OCI-LY1 (cell line): ENCODE measurements around the gene ENO3.

Experiments used
- H2AFZ ChIP-seq: fragments of 200-600 bp; sonication (generic), shearing (Covaris generic); 2 replicates; pipeline ENCODE4 v1.6.0; 2014; ENCODE audit warnings: antibody characterized with exemption, mild to moderate bottlenecking, low read length
- H3F3A ChIP-seq: fragments of 200-600 bp; sonication (generic), shearing (Covaris generic); 2 replicates; pipeline ENCODE4 v1.6.0; 2014; ENCODE audit warnings: mild to moderate bottlenecking, antibody characterized with exemption, low read length, moderate library complexity; ENCODE audit not compliant: insufficient read depth
- H3K27ac ChIP-seq: fragments of 200-600 bp; sonication (generic); 2 replicates; pipeline ENCODE4 v1.5.1; 2014; ENCODE audit warnings: low read length, mixed run types, mild to moderate bottlenecking, low read depth; ENCODE audit not compliant: poor library complexity, severe bottlenecking
- H3K27me3 ChIP-seq: fragments of 200-600 bp; sonication (generic); 2 replicates; pipeline ENCODE4 v1.6.0; 2014; ENCODE audit warnings: antibody characterized with exemption, mild to moderate bottlenecking, low read length, moderate library complexity; ENCODE audit not compliant: insufficient read depth
- H3K36me3 ChIP-seq: fragments of 200-600 bp; sonication (generic); 2 replicates; pipeline ENCODE4 v1.6.1; 2014; ENCODE audit warnings: mild to moderate bottlenecking, antibody characterized with exemption, low read length, moderate library complexity, mixed read lengths; ENCODE audit not compliant: insufficient read depth
- H3K4me1 ChIP-seq: fragments of 200-600 bp; sonication (generic); 2 replicates; pipeline ENCODE4 v1.5.1; 2014; ENCODE audit warnings: mild to moderate bottlenecking, low read length, moderate library complexity; ENCODE audit not compliant: insufficient read depth, severe bottlenecking
- H3K4me2 ChIP-seq: fragments of 200-600 bp; sonication (generic), shearing (Covaris generic); 2 replicates; pipeline ENCODE4 v1.6.1; 2014; ENCODE audit warnings: low read length
- H3K4me3 ChIP-seq: fragments of 200-600 bp; sonication (generic); 2 replicates; pipeline ENCODE4 v1.5.1; 2014; ENCODE audit warnings: low read length, low read depth, mild to moderate bottlenecking, mixed read lengths; ENCODE audit not compliant: poor library complexity, severe bottlenecking
- H3K79me2 ChIP-seq: fragments of 200-600 bp; shearing (Covaris generic); 2 replicates; pipeline ENCODE4 v1.6.1; 2016; ENCODE audit warnings: mixed run types, low read length, mixed read lengths; ENCODE audit not compliant: insufficient read depth
- H3K9ac ChIP-seq: fragments of 200-600 bp; sonication (generic), shearing (Covaris generic); 2 replicates; pipeline ENCODE4 v1.6.1; 2014; ENCODE audit warnings: mild to moderate bottlenecking, low read length, mixed read lengths
- H3K9me2 ChIP-seq: fragments of 200-600 bp; sonication (generic), shearing (Covaris generic); 2 replicates; pipeline ENCODE4 v1.6.1; 2014; ENCODE audit warnings: low read depth, mild to moderate bottlenecking, low read length, mixed read lengths
- H3K9me3 ChIP-seq: fragments of 200-600 bp; shearing (Covaris generic); 2 replicates; pipeline ENCODE4 v1.6.1; 2014; ENCODE audit warnings: low read length, mixed read lengths
- H4K20me1 ChIP-seq: fragments of 200-600 bp; sonication (generic), shearing (Covaris generic); 2 replicates; pipeline ENCODE4 v1.6.0; 2016; ENCODE audit warnings: mild to moderate bottlenecking, low read length; ENCODE audit not compliant: insufficient read depth
- EZH2 ChIP-seq: fragments of 200-600 bp; sonication (generic), shearing (Covaris generic); IDR thresholded peaks from 2 replicates; pipeline ENCODE4 v1.8.0; 2017; ENCODE audit warnings: borderline replicate concordance, mixed run types, mild to moderate bottlenecking, antibody characterized with exemption, low read length, moderate library complexity, mixed read lengths
- TF ChIP-seq, protein P1 (sequence below): fragments of 200-600 bp; sonication (generic), shearing (Covaris generic); IDR thresholded peaks from 2 replicates; pipeline ENCODE4 v1.5.1; 2017; ENCODE audit warnings: mild to moderate bottlenecking, antibody characterized with exemption, low read length, moderate library complexity, mixed read lengths

Gene ENO3

DNA sequence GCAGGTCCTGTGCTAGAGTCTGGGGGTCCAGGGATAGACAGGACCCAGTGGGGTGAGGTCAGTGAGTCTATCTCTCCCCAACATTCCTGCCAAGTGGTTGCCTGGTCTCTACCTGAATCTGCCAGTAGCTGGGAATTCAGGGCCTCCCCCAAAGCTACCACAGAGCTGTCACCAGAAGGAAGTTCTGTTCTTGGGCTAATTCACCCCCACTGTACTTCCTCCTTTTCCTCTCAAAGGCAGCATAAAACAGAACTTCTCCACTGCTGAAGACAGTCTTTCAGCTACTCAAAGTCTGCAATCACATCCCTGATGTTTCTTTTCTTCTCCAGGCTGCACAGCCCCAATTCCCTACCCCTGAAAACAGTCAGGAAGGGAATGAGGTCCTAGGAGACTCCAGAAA lies 27.8 kb downstream of the ENO3 start:
- Histone ChIP-seq H3K79me2 (no peaks in the 10 kb centered on the region), H3K27me3 (no peaks in the 10 kb centered on the region), H3K9me2 (no peaks in the 10 kb centered on the region), H2AFZ (no peak overlapping the region), H3K36me3 (peaks cover 58% of the 10 kb centered on the region), H3K4me1 (peaks cover 7% of the 10 kb centered on the region), H3F3A (no peaks in the 10 kb centered on the region), H4K20me1 (no peaks in the 10 kb centered on the region), H3K27ac (peak overlapping the region; percentile 47), H3K4me2 (no peak overlapping the region), H3K9ac (no peak overlapping the region), H3K4me3 (no peak overlapping the region), H3K9me3 (no peaks in the 10 kb centered on the region)
- no peak for TF ChIP-seq EZH2
- TF ChIP-seq, protein P1, sequence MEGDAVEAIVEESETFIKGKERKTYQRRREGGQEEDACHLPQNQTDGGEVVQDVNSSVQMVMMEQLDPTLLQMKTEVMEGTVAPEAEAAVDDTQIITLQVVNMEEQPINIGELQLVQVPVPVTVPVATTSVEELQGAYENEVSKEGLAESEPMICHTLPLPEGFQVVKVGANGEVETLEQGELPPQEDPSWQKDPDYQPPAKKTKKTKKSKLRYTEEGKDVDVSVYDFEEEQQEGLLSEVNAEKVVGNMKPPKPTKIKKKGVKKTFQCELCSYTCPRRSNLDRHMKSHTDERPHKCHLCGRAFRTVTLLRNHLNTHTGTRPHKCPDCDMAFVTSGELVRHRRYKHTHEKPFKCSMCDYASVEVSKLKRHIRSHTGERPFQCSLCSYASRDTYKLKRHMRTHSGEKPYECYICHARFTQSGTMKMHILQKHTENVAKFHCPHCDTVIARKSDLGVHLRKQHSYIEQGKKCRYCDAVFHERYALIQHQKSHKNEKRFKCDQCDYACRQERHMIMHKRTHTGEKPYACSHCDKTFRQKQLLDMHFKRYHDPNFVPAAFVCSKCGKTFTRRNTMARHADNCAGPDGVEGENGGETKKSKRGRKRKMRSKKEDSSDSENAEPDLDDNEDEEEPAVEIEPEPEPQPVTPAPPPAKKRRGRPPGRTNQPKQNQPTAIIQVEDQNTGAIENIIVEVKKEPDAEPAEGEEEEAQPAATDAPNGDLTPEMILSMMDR, result no peak

DNA sequence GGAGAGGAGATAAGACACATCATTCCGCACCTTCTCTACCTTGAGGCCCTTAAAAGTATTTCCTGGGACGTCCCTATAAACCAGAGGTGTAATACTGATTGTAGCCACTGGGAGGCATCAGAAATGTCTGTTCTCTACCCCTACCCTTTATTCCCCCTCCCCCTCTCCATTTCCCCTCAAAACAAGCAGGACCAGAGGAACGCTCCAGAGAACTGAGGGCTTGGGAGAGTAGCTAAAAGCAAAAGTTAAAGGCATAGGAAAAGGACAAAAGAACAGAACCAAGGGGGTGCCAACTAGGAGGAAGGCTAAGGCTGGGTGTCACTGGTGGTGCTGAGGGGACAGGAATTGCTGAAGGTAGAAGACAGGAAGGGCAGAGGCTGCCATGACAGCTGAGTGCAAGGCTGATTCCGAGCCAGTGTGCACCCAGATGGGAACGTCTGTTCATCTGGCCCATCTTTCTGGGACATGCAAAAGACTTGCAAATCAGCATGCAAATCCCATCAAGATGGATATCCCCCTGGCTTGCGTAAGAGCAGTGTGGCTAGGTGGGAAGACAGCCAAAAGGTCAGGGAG lies 29.8 kb downstream of the ENO3 start:
- H3K9ac ChIP-seq, result no peak overlapping the region
- no peaks in the 10 kb centered on the region for H3K27me3 ChIP-seq
- H4K20me1 ChIP-seq, result no peaks in the 10 kb centered on the region
- no peak overlapping the region; the same call in 1 of the 2 replicates for H3K4me2 ChIP-seq
- H3K9me2 ChIP-seq, result no peaks in the 10 kb centered on the region
- H3K27ac ChIP-seq, result peak overlapping the region; percentile 41
- H3K9me3 ChIP-seq, result no peaks in the 10 kb centered on the region
- H3K36me3 ChIP-seq, result peaks cover 56% of the 10 kb centered on the region
- H2AFZ ChIP-seq, result no peak overlapping the region
- TF ChIP-seq, protein P1, result peak; percentile 84
- no peak for TF ChIP-seq EZH2
- no peaks in the 10 kb centered on the region for H3K79me2 ChIP-seq
- H3K4me3 ChIP-seq, result no peak overlapping the region
- H3F3A ChIP-seq, result no peaks in the 10 kb centered on the region
- peaks cover 8% of the 10 kb centered on the region for H3K4me1 ChIP-seq

DNA sequence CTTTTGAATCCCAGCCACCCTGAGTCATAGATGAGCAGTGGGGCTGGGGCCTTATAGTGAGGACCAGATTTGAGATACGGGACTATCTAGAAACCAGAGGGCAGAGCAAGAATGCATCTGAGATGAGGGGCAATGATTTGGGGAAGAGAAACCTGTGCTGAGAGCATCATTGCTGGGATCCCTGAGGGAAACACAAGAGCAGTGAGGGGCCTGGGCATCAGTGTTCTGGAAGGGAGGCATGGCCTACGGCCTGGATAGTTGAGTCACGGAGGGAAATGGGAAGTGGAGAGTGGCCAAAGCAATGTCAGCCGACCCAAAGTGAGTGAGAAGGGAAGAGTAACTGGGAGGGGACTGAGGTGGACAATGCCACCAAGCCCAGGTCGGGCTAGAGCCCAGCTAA lies 31.4 kb downstream of the ENO3 start:
- Histone ChIP-seq H3K9me3 (no peaks in the 10 kb centered on the region), H3K79me2 (no peaks in the 10 kb centered on the region), H3K4me1 (peaks cover 19% of the 10 kb centered on the region), H3K36me3 (peaks cover 48% of the 10 kb centered on the region), H3K27ac (no peak overlapping the region), H3K9ac (no peak overlapping the region), H3K9me2 (no peaks in the 10 kb centered on the region), H3K4me2 (no peak overlapping the region), H3K4me3 (no peak overlapping the region), H2AFZ (no peak overlapping the region), H3K27me3 (no peaks in the 10 kb centered on the region), H3F3A (no peaks in the 10 kb centered on the region), H4K20me1 (no peaks in the 10 kb centered on the region)
- TF ChIP-seq, protein P1, result no peak
- TF ChIP-seq EZH2, result no peak
